GM19351 (cell line): Measurements from ENCODE around the gene CLIP3.
"Not testable (repeated sequence)": the region's sequence is repeated elsewhere in the genome, so short reads cannot be mapped to it uniquely, and the experiment has no call there.

ENCODE experiments used
- ATAC-seq: cut with Tn5 transposase; IDR thresholded peaks from one replicate; pipeline ENCODE4 v1.9.1; 2021; ENCODE audit warnings: mild to moderate bottlenecking, moderate library complexity; ENCODE audit not compliant: unreplicated experiment

CLIP3 gene

DNA sequence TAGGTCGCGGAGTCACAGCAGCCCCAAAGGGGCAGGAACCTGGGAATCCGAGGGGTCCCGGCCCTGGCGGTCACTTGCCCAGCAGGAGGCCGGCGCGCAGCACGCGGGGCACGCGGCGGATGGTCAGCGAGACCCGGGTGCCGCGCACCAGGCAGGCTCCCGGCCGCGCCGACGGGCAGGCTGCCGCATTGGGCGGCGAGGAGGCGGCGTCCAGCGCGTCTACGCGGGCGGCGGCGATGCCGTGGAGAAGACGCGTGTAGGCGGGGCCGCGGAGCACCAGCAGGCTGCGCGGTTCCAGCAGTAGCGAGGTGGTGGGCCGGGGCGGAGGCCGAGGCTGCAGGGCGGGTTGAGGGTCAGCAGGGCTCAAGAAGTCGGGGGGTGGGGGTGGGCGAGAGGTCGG lies 23.5 kb downstream of the CLIP3 start:
- no peak for ATAC-seq

DNA sequence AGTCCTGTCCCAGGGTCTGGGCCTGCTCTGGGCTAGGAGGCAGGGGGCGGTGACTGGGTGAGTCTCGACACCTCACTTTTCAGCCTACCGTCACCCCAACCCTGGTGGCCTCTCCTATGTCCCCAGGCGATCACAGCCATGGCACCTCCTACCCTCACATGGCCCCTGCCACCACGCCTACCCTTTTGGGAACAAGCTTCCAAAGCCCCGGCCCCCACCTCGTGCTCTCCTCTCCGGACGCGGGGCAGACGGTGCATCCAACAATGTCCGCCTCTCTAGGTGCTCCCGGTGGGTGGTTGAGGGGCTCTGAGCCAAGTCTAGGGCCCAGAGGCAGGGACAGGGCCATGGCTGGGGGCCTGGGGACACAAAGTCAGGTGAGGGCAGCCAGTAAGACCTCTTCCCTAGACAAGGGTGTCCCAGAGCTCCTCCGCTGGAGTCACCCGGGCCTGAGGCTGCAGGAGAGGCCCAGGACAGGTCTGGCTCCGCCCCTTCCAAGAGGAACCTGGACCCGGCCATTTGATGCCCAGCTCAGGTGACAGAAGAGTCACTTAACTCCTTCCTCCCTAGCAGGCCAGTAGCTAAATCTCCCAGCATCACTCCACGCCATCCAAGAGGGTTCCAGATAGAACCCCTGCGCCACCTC lies 24.2 kb downstream of the CLIP3 start, which contains the start of gene SYNE4:
Gene SYNE4, minus strand, starts transcription at position 478 of the 643 bp plus-strand sequence. Its CDS starts 132 bp downstream, at position 346.
- no peak for ATAC-seq

DNA sequence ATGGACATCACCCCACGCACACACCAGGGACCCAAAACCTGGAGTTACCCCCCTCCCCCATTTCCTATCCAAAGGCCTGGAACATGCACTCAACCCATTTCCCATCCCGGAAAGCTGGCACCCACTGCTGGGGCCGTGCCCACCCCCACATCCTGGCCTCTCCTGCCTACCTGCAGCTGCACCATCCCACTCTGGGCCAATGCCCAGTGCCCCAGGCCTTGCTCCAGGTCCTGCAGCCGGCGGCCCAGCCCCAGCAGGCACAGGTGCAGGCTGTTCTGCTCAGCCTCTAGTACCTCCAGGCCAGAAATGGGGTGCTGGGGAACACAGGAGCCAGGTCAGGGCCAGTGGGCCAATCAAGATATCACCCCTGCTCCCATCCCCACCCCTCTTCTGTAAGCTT lies 25.7 kb downstream of the CLIP3 start:
- ATAC-seq, result no peak

DNA sequence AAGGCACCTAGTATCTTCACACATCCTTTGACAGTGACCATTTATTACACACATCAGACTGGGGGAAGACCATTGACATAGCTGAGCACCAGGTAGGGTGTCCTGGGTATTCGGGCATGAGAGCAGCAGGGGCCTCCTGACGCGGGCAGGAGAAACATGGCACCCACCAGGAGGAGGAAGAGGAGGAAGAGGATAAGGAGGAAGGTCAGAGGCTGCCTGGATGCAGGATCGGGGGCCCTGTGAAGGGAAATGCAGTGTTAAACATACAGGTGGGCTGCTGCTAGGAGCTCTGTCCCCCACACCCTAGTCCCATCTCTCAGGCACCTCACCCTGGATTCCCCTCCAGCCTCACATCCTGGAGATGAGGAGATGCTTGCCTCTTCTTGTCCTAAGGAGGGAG lies 29.4 kb downstream of the CLIP3 start:
- ATAC-seq, result no peak

DNA sequence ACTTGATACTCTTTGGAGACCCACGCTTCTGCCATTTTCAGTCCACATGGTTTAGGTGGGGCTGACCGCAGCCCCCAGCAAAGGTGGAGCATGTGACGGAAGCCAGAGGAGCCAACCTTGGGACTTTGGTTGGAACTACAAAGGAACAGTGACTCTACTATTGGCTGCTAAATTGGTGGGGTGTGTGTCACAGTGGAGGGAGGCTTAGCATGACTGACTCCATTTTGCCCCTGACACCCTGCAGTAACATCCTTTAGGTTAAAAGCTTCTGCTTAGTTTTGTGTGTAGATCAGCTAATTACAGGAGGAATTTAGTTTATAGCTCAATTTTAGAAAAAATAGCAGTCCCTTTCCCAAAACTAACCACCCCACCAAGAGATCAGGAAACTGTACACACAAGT lies 31.1 kb downstream of the CLIP3 start:
- no peak for ATAC-seq

DNA sequence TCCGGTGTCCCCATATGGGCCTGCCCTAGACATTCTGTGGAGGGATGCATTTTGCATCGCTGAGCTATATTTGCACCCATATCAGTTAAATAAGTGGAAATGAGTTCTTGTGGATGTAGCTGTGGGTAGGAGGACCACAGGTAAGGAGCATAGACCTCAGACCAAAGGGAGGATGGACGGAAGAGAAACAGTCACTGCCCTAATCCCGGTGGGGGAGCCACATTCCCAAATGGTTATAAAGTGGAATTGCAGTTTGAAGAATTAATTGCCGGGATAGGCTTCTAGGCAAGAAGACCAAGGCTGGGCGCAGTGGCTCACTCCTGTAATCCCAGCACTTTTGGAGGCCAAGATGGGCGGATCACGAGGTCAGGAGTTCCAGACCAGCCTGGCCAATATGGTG lies 35.9 kb downstream of the CLIP3 start:
- ATAC-seq, result no peak

DNA sequence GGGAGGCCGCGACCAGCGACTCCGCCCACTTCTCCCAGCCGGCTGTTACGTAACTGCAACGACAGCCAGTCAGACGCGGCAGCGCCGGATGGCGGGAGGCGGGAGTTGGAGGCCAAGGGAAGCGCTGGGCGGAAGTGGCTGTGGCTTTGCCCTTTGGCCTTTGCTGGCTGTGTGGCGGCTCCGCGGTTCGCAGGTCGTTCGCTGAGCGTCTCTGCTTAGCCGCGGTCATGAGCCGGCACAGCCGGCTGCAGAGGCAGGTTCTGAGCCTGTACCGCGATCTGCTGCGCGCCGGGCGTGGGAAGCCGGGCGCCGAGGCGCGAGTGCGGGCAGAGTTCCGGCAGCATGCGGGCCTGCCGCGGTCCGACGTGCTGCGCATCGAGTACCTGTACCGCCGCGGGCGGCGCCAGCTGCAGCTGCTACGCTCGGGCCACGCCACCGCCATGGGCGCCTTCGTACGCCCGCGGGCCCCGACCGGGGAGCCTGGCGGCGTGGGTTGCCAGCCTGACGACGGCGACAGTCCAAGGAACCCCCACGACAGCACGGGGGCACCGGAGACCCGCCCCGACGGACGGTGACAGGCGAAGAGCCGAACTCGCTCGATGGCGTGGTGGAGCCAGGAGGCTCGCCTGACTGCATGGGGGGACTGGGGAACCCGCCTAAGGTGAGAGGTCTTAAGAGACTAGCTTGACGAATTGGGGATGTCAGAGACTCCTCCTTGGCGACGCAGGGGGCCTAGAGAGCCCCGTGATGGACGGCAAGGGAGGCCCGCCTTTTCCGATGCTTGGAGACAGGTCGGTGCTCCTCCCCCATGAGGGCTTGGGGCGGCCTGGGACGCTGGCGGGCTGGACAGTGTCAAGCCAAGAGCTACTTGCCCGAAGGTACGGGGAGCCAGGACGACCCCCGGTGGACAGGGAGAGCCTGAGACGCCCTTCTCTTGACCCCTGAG lies 37.4 kb downstream of the CLIP3 start, which contains the start of gene SDHAF1:
Gene SDHAF1, plus strand, starts transcription at position 141 of the 946 bp plus-strand sequence. Its CDS starts 87 bp downstream, at position 228.
- peak; percentile 80 for ATAC-seq

DNA sequence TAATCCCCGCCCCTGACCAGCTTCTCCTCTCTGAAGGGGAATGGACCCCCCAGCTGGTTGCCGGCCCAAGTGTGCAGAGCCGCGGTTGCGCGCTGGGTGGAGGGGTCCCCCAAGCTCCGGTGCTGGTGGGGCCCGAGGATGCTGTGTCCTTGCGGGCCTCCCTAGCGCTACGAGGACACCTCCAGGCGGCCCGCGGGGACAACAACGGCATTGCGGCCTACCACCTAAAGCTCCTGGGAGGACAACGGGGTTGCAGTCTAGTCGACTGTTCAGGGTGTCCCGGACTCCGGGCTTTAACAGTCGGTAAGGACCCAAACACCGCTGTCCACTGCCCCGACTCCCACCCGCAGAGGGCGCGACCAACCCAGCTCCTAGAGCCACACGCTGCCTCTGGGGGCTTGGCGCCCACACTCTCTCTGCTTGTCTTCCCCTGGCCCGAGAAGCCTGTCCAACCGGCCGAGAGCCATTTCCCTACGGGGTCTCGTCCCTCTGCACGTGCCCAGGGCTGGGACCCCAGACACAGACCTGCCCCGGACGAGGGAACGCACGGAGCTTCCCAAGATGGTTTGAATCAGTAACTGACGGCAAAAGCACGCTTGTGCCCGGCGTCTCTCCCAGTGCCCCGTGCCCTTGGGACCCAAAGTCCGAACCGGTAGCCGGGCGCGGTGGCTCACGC lies 38.6 kb downstream of the CLIP3 start:
- no peak for ATAC-seq

DNA sequence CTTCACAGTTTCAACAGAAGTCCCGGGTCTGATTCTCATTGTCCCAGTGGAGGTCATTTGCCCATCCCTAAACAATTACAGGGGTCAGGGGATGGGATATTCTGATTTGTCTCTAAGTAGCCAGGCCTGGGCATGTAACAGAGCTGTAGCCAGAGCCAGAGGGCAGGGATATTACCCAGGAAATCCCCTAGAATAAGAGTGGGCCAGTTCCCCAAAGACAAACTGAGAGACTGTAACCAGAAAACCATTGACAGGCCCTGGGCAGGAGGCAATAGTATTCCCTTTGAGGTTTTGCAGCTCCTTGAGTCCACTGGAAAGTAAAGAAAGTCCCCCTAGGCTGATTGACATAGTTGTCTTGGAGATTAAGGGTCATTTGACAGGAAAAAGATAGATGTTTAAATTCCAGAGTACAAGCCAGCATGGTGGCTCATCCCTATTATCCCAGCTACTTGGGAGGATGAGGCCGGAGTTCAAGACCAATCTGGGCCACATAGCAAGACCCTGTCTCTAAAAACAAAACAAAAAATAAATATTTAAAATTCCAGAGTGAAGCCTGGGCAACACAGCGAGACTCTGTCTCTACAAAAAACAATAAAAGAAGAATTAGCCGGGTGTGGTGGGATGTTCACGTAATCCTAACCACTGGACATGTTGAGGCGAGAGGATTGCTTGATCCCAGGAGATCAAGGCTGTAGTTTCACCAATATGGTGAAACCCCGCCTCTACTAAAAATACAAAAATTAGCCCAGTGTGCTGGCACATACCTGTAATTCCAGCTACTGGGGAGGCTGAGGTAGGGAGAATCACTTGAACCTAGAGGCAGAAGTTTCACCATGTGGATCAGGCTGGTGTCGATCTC lies 39.5 kb downstream of the CLIP3 start:
- no peak for ATAC-seq

DNA sequence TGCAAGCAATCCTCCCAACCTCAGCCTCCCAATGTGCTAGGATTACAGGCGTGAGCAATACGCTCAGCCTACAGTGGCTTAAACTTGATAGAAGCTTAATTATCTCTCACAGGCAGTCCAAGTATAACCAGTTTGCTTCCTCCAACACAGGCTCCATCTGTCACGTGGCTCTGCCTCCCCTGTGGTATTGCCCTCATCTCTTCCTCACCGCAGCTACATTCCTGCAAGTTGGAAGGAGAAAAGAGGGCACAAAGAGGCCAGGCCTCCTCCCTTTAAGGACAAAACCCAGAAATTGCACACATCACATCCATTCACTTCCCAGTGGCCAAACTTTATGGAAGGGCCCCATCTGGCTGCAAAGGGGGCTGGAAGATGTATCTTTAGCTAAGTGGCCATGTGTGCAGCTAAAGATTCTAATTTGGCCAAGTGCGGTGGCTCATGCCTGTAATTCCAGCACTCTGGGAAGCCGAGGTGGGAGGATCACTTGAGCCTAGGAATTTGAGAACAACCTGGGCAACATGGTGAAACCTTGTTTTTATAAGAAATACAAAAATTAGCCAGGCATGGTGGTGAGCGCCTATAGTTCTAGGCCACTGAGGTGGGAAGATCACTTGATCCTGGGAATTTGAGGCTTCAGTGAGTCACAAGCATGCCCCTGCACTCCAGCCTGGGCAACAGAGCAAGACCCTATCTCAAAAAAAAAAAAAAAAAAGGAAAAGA lies 40.8 kb downstream of the CLIP3 start:
- ATAC-seq, result no peak

DNA sequence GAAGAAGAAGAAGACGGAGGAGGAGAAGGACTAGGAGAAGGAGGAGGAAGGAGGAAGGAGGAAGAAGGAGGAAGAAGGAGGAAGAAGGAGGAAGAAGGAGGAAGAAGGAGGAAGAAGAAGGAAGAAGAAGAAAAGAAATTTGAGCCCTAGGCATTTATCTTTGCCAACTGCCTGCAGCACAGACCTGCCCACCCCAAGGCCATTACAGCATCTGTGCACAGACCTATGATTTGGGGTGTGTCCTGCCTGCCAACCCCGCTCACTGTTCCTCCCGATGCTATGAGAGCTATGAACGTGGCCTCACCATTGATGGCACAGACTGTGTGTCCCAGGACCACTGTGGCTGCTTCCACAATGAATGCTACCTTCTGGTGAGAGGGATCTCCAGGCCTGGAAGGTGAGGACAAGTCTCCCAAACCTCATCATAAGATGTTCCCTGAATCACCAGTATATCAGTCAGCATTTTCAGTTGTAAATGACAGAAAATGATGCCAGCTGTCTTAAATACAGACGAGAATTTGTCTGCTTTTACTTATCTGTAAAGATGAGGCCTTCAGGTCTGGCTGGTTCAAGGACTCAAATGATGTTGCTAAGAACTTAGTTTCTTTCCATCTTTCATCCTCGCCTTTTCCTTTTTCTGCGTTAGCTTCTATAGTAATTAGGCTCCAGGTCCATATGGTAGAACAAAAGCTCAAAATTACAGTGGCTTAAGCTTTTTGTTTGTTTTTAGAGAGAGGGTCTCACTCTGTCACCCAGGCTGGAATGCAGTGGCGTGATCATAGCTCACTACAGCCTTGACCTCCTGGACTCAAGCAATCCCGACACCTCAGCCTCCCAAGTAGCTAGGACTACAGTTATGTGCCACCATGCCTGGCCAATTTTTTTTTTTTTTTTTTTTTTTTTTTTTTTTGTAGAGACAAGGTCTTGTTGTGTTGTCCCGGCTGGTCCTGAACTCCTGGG lies 41.6 kb downstream of the CLIP3 start:
- ATAC-seq, result no peak

DNA sequence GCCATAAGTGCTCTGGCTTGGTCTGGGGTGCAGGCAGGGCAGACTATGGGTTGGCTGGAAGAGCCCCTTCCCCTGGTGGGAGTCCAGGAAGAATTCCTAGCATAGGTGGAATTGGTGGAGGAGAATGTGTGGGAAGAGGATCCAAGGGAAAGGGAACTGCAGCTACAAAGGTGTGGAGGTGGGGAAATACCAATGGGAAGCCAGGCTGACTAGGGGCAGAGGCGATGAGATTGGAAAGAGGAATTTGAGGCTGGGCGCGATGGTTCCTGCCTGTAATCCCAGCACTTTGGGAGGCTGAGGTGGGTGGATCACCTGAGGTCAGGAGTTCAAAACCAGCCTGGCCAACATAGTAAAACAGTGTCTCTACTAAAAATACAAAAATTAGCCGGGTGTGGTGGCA lies 42.5 kb downstream of the CLIP3 start:
- ATAC-seq, result no peak

DNA sequence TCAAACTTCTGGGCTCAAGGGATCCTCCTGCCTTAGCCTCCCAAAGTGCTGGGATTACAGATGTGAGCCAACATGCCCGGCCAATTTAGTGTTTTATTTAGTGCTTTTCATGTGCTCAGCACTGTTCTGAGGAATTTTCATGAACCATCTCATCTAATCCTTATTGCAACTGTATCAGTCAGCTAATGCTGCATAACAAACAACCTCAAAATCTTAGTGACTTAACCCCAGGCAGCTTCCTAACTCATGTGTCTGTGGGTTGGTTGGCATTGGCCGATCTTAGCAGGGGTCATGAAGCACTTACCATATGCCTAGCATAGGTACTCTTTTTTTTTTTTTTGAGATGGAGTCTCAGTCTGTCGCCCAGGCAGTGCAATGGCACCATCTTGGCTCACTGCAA lies 43.8 kb downstream of the CLIP3 start:
- no peak for ATAC-seq

DNA sequence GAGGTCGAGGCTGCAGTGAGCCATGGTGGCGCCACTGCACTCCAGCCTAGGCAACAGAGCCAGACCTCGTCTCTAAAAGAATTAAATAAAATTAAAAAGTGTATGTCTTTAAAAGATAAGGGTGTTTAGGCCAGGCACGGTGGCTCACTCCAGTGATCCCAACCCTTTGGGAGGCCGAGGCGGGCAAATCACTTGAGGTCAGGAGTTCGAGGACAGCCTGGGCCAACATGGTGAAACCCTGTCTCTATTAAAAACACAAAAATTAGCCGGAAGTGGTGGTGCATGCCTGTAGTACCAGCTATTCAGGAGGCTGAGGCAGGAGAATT lies 45.1 kb downstream of the CLIP3 start:
- no peak for ATAC-seq

DNA sequence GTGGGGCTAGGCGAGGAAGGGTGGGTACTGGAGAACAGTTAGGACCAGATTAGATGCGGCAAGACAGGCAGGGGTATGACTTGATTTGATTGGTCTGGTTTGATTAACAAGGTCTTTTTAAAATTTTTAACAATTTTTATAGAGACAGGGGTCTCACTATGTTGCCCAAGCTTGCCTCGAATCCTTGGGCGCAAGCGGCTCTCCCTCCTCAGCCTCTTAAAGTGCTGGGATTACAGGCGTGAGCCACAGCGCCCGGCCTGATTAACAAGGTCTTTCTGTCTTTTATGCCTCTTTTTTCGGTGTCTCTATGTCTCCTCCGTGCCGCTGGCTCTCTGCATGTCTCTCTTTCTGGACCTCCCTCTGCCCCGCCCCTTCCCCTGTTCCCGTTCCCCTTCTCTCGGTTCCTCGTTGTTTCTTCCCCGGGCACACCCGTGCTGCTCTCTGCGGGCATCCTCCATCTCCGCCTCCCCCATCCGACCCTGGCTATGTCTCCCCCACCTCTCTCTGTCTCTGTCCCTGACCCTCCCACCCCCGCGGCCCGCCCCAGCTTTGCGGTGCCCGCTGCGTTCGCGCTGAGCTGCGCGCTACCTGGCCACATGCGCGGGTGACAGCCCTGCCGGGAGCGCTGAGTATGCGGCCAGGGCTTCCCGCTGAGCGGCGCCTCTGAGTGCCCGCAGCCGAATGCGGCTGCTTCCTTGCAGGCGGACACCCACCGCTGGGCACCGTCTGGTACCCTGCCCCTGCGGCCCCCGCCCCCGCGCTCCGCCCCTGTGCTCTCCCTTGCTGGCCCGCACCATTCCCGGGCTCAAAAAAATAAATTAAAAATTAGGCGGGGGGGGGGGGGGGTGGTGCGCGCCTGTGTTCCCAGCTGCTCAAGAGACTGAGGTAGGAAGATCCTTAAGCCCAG lies 45.8 kb downstream of the CLIP3 start:
- ATAC-seq, result no peak

DNA sequence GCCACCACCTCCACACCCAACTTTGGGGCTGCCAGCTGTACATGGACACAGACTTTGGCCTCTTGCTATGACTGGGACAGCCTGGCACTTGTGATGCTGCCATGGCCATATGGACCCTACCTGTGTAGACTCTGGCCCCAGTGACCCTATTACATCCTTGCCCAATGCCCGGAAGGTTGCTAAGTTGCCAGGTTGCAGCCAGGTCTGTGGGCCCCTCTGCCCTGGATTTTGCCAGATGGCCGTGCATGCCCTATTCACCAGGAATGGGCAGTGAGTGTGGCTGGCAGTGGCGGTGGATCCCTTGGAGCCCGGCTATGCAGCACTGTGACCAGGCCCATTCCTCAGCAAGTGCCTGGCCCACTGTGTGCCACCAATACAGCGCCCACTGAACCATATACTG lies 46.6 kb downstream of the CLIP3 start:
- ATAC-seq, result no peak

DNA sequence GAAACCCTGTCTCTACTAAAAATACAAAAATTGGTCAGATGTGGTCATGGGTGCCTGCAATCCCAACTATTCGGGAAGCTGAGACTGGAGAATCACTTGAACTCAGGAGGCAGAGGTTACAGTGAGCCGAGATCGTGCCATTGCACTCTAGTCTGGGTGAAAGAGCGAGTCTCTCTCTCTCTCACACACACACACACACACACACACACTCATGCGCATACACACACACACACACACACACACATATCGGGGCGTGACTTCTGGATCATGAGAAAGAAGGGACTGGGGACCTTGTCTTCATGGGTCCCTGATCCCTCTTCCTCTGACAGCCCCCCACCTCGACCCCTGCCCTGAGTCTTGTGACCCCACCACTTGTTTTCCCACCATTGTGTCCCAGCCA lies 49.5 kb downstream of the CLIP3 start:
- no peak for ATAC-seq

DNA sequence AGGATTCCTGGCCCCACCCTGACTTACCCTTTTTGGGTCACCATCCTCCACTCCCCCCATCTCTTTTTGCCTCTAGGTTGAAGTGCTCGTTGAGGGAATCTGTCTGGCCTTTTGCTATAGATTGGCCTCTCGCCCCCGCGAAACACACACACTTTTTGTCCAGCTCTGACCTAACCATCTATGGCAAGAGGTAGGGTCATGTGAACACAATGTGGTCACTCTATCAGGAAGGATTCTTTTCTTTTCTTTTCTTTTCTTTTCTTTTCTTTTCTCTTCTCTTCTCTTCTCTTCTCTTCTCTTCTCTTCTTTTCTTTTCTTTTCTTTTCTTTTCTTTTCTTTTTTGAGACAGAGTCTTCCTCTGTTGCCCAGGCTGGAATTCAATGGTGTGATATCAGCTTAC lies 51.7 kb downstream of the CLIP3 start:
- ATAC-seq, result not testable (repeated sequence)
